H1 (cell line): ENCODE data around the gene CAMTA1. TPM values are rescaled to one million over a fixed set of nuclear protein-coding genes. Genes with fewer than 3 reads are reported as not detected.

Experiments used
- CTCF ChIA-PET: fragments of 300-600 bp; sonication (Branson Sonifier 250); formaldehyde crosslinking; loops from one replicate; lab custom pipeline; 2021; ENCODE audit not compliant: partially characterized antibody; lab: Charles Lee
- POLR2A ChIA-PET: fragments of 300-600 bp; sonication (Branson Sonifier 250); formaldehyde crosslinking; loops from one replicate; lab custom pipeline; 2021; ENCODE audit warnings: inconsistent platforms; ENCODE audit not compliant: partially characterized antibody; lab: Charles Lee
- DNase-seq, 2 experiments: peaks; one replicate each; pipeline versions ENCODE4 v3.0.0 to v3.0.0-alpha.2; 2010 to 2022; ENCODE audit warnings: low spot score in 2 of 2, low read depth in 1 of 2, mixed read lengths in 1 of 2
- FAIRE-seq: peaks from 2 replicates; lab custom pipeline; 2011; peaks lifted over from hg19 to GRCh38; lab: Jason Lieb, UNC
- H2AFZ ChIP-seq: 2 replicates; pipeline ENCODE4 v1.8.1; 2012; ENCODE audit warnings: low read length, inconsistent platforms
- H2AK5ac ChIP-seq: 2 replicates; pipeline ENCODE4 v1.6.1; 2013; ENCODE audit warnings: low read depth, low read length
- H2BK120ac ChIP-seq: replicated peaks from 2 replicates; pipeline ENCODE3; 2013; ENCODE audit warnings: low read depth, low read length, inconsistent platforms
- H2BK12ac ChIP-seq: 2 replicates; pipeline ENCODE4 v1.6.1; 2013; ENCODE audit warnings: low read depth, low read length
- H2BK15ac ChIP-seq: 2 replicates; pipeline ENCODE4 v1.6.1; 2013; ENCODE audit warnings: low read length
- H2BK20ac ChIP-seq: 2 replicates; pipeline ENCODE4 v1.6.1; 2013; ENCODE audit warnings: low read length
- H2BK5ac ChIP-seq: 2 replicates; pipeline ENCODE4 v1.6.1; 2013; ENCODE audit warnings: low read depth, low read length
- H3K14ac ChIP-seq: 2 replicates; pipeline ENCODE4 v1.6.1; 2013; ENCODE audit warnings: inconsistent platforms; ENCODE audit not compliant: insufficient read length
- H3K18ac ChIP-seq: 2 replicates; pipeline ENCODE4 v1.6.1; 2013; ENCODE audit warnings: low read length; ENCODE audit errors: extremely low read depth
- H3K23ac ChIP-seq: 2 replicates; pipeline ENCODE4 v1.6.1; 2013; ENCODE audit warnings: inconsistent platforms; ENCODE audit not compliant: insufficient read length
- H3K23me2 ChIP-seq: 2 replicates; pipeline ENCODE4 v1.6.1; 2013; ENCODE audit warnings: low read depth, low read length
- H3K27ac ChIP-seq: 2 replicates; pipeline ENCODE4 v1.6.1; 2011; ENCODE audit warnings: low read depth, low read length, inconsistent platforms
- H3K27me3 ChIP-seq, 4 experiments: replicated peaks in 1 of 4; 1 replicate in 1 of 4; 2 replicates in 3 of 4; pipeline versions ENCODE4 v1.6.1 to v1.8.1; 2011 to 2013; ENCODE audit warnings: low read length in 3 of 4, mild to moderate bottlenecking in 3 of 4, inconsistent platforms in 2 of 4, mixed read lengths in 2 of 4, moderate library complexity in 1 of 4; ENCODE audit not compliant: control insufficient read depth in 3 of 4, insufficient read depth in 3 of 4; ENCODE audit errors: extremely low read depth in 1 of 4
- H3K36me3 ChIP-seq, 4 experiments: 2 replicates each; pipeline versions ENCODE4 v1.6.1 to v1.8.1; 2011 to 2013; ENCODE audit warnings: mild to moderate bottlenecking in 4 of 4, low read length in 3 of 4, moderate library complexity in 2 of 4, control low read depth in 1 of 4, inconsistent platforms in 1 of 4; ENCODE audit not compliant: insufficient read depth in 4 of 4, control insufficient read depth in 2 of 4
- H3K4ac ChIP-seq: replicated peaks from 2 replicates; pipeline ENCODE3; 2013; ENCODE audit warnings: low read length, low read depth, mixed read lengths, inconsistent platforms; ENCODE audit not compliant: insufficient read length
- H3K4me1 ChIP-seq, 4 experiments: replicated peaks in 1 of 4; 1 replicate in 1 of 4; 2 replicates in 3 of 4; pipeline versions ENCODE4 v1.6.1 to v1.8.1; 2011 to 2013; ENCODE audit warnings: low read length in 3 of 4, inconsistent platforms in 2 of 4, mixed read lengths in 1 of 4; ENCODE audit not compliant: insufficient read depth in 4 of 4, control insufficient read depth in 3 of 4
- H3K4me2 ChIP-seq, 2 experiments: 2 replicates each; pipeline versions ENCODE4 v1.6.1 to v1.8.1; 2011 to 2013; ENCODE audit warnings: low read depth in 2 of 2, low read length in 2 of 2, control low read depth in 1 of 2, inconsistent platforms in 1 of 2, mild to moderate bottlenecking in 1 of 2; ENCODE audit not compliant: insufficient read depth in 1 of 2
- H3K4me3 ChIP-seq, 4 experiments: fragments of 200-600, 300-600 bp in 1 of 4; sonication (generic), shearing (Covaris generic), sonication (Bioruptor Twin) in 1 of 4; 2 replicates each; pipeline versions ENCODE4 v1.5.1 to v1.8.1; 2011 to 2016; ENCODE audit warnings: low read length in 4 of 4, low read depth in 3 of 4, control low read depth in 2 of 4, inconsistent platforms in 2 of 4, mild to moderate bottlenecking in 2 of 4, mixed read lengths in 1 of 4, moderate library complexity in 1 of 4; ENCODE audit not compliant: insufficient read depth in 2 of 4; ENCODE audit errors: extremely low read depth in 1 of 4
- H3K56ac ChIP-seq: replicated peaks from 2 replicates; pipeline ENCODE3; 2013; ENCODE audit warnings: low read depth, mild to moderate bottlenecking, mixed read lengths, low read length, inconsistent platforms; ENCODE audit not compliant: insufficient read length
- H3K79me1 ChIP-seq: 2 replicates; pipeline ENCODE4 v1.6.1; 2013; ENCODE audit warnings: low read depth, low read length, control low read depth
- H3K79me2 ChIP-seq, 2 experiments: 2 replicates each; pipeline versions ENCODE4 v1.6.1 to v1.8.1; 2012 to 2013; ENCODE audit warnings: low read length in 2 of 2, mild to moderate bottlenecking in 2 of 2, inconsistent platforms in 1 of 2; ENCODE audit not compliant: insufficient read depth in 2 of 2, control insufficient read depth in 1 of 2
- H3K9ac ChIP-seq, 4 experiments: replicated peaks in 1 of 4; 1 replicate in 1 of 4; 2 replicates in 3 of 4; pipeline versions ENCODE4 v1.6.1 to v1.8.1; 2011 to 2013; ENCODE audit warnings: low read depth in 3 of 4, low read length in 3 of 4, control low read depth in 2 of 4, mild to moderate bottlenecking in 2 of 4, moderate library complexity in 2 of 4, inconsistent platforms in 1 of 4; ENCODE audit errors: extremely low read depth in 1 of 4
- H3K9me3 ChIP-seq, 2 experiments: 2 replicates each; pipeline versions ENCODE4 v1.6.1 to v1.8.1; 2012 to 2013; ENCODE audit warnings: mild to moderate bottlenecking in 2 of 2, moderate library complexity in 2 of 2, control low read depth in 1 of 2, inconsistent platforms in 1 of 2, low read depth in 1 of 2, low read length in 1 of 2, mixed read lengths in 1 of 2; ENCODE audit not compliant: insufficient read depth in 2 of 2
- H4K20me1 ChIP-seq, 2 experiments: replicated peaks in 1 of 2; 2 replicates each; pipeline versions ENCODE3 to v1.8.1; 2011 to 2013; ENCODE audit warnings: inconsistent platforms in 2 of 2, low read length in 2 of 2, mild to moderate bottlenecking in 1 of 2; ENCODE audit not compliant: insufficient read depth in 2 of 2, control insufficient read depth in 1 of 2
- H4K5ac ChIP-seq: 2 replicates; pipeline ENCODE4 v1.6.1; 2013; ENCODE audit warnings: low read length, low read depth, mixed read lengths, inconsistent platforms; ENCODE audit not compliant: insufficient read length
- H4K8ac ChIP-seq: 2 replicates; pipeline ENCODE4 v1.8.0; 2013; ENCODE audit warnings: mild to moderate bottlenecking, moderate library complexity, low read length, inconsistent platforms; ENCODE audit not compliant: insufficient read depth; ENCODE audit errors: extremely low read depth
- H4K91ac ChIP-seq: replicated peaks from 2 replicates; pipeline ENCODE3; 2013; ENCODE audit warnings: low read length, mixed read lengths, inconsistent platforms; ENCODE audit not compliant: insufficient read length
- ATF3 ChIP-seq: IDR thresholded peaks from 2 replicates; pipeline ENCODE4 v1.6.1; 2011; ENCODE audit warnings: low read depth, mild to moderate bottlenecking, low read length; ENCODE audit not compliant: insufficient read depth
- BCL11A ChIP-seq, 2 experiments: IDR thresholded peaks; one replicate each; pipeline ENCODE4 v1.6.1; 2011; ENCODE audit warnings: low read depth in 2 of 2, low read length in 2 of 2, mild to moderate bottlenecking in 2 of 2
- BRCA1 ChIP-seq: IDR thresholded peaks from 2 replicates; pipeline ENCODE4 v1.6.1; 2012; ENCODE audit warnings: low read depth, low read length, improper control_type of control experiment
- CHD1 ChIP-seq: IDR thresholded peaks from 2 replicates; pipeline ENCODE4 v1.6.1; 2012; ENCODE audit warnings: low read depth, low read length, improper control_type of control experiment
- CREB1 ChIP-seq: IDR thresholded peaks from 2 replicates; pipeline ENCODE4 v1.6.1; 2012; ENCODE audit warnings: inconsistent platforms
- FOSL1 ChIP-seq: IDR thresholded peaks from 2 replicates; pipeline ENCODE4 v1.6.1; 2011; ENCODE audit warnings: mild to moderate bottlenecking, low read depth, low read length, moderate library complexity; ENCODE audit not compliant: insufficient read depth
- JUND ChIP-seq: IDR thresholded peaks from 2 replicates; pipeline ENCODE4 v1.6.1; 2011; ENCODE audit warnings: mild to moderate bottlenecking, improper control_type of control experiment, low read length
- KDM5A ChIP-seq: fragments of 200-600 bp; IDR thresholded peaks from 2 replicates; pipeline ENCODE4 v1.7.1; 2012; ENCODE audit warnings: mild to moderate bottlenecking, low read length, inconsistent platforms, mixed read lengths
- NRF1 ChIP-seq: IDR thresholded peaks from 2 replicates; pipeline ENCODE4 v1.6.1; 2011; ENCODE audit warnings: mild to moderate bottlenecking, low read depth, low read length, improper control_type of control experiment
- PHF8 ChIP-seq: fragments of 200-600 bp; sonication (generic); conservative IDR thresholded peaks from 2 replicates; pipeline ENCODE4 v1.7.1; 2012; ENCODE audit warnings: low read depth, mild to moderate bottlenecking, inconsistent platforms, low read length, moderate library complexity
- RXRA ChIP-seq: IDR thresholded peaks from 2 replicates; pipeline ENCODE4 v1.6.1; 2011; ENCODE audit warnings: low read depth, mild to moderate bottlenecking, low read length, moderate library complexity; ENCODE audit not compliant: insufficient read depth
- SIRT6 ChIP-seq: IDR thresholded peaks from one replicate; pipeline ENCODE4 v1.7.1; 2012; ENCODE audit warnings: low read length, inconsistent platforms
- SP4 ChIP-seq: IDR thresholded peaks from 2 replicates; pipeline ENCODE4 v1.6.1; 2012; ENCODE audit warnings: low read length, inconsistent platforms
- SUZ12 ChIP-seq: fragments of 200-600 bp; sonication (generic); IDR thresholded peaks from 2 replicates; pipeline ENCODE4 v1.6.1; 2012; ENCODE audit warnings: mild to moderate bottlenecking, inconsistent platforms, low read length, moderate library complexity, mixed read lengths
- TAF1 ChIP-seq: IDR thresholded peaks from 2 replicates; pipeline ENCODE4 v1.6.1; 2011; ENCODE audit warnings: mild to moderate bottlenecking, low read depth, low read length
- TEAD4 ChIP-seq: IDR thresholded peaks from 2 replicates; pipeline ENCODE4 v1.6.1; 2012; ENCODE audit warnings: low read depth, low read length, inconsistent platforms, mixed read lengths
- WGBS, 2 experiments: shearing (Covaris generic) in 1 of 2; methylation state at CpG; one replicate each; pipeline versions ENCODE4 v1.1.6 to v1.1.7; 2013 to 2015; ENCODE audit warnings: low lambda C conversion rate in 2 of 2, mixed read lengths in 2 of 2, inconsistent platforms in 1 of 2, low coverage in 1 of 2, missing lambda C conversion rate in 1 of 2; ENCODE audit not compliant: insufficient replicate concordance in 2 of 2, insufficient coverage in 1 of 2, insufficient read length in 1 of 2; ENCODE audit errors: extremely low coverage in 1 of 2, missing lambda C conversion rate in 1 of 2; 5-methylcytosine and 5-hydroxymethylcytosine counted together
- polyA plus RNA-seq, 7 experiments: library from polyadenylated mRNA; depleted of rRNA in 3 of 7; stranded (reverse) in 5 of 7; unstranded in 2 of 7; fragments of >200 nt in 5 of 7; fragments of 200-250 nt in 2 of 7; gene quantifications; 1 replicate in 5 of 7; 2 replicates in 1 of 7; 4 replicates in 1 of 7; pipeline versions ENCODE4 v1.2.1 to v1.2.3, GENCODE V29; 2011 to 2013; ENCODE audit warnings: missing spikeins in 2 of 7, mixed read lengths in 2 of 7
- total RNA-seq: library from RNA; stranded (reverse); fragmentation: NEBNext Ultra II Directional; extraction: Animal tissue kit (Norgen Biotek cat#: 25700); gene quantifications from 2 replicates; pipeline ENCODE4 v1.2.1, GENCODE V29; 2021

The CAMTA1 gene
- total and polyA plus RNA-seq, 2 of the 8 experiments (the other 6 are each of a cell fraction or from before 2014, with no cell fraction given) = 65.0 to 119 TPM

DNA sequence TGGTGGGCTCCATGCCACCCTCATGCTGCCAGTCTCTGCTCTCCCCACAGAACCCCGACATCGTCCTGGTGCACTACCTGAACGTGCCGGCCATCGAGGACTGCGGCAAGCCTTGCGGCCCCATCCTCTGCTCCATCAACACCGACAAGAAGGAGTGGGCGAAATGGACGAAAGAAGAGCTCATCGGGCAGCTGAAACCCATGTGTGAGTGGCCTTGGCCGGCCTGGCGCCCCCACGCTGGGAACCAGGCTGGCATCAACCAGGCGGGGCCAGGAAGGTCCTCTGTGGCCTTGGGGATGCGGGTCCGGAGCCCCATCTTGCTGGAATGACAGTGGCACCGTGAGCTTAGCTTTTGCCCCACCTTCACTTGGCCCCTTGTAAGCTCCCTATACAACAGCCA lies 855.1 kb downstream of the CAMTA1 start:
- H3K18ac ChIP-seq = no peak overlapping the region
- no peak overlapping the region for H3K23ac ChIP-seq
- no peak overlapping the region for H3K4ac ChIP-seq
- H2BK5ac ChIP-seq = no peak overlapping the region
- H4K8ac ChIP-seq = no peak overlapping the region
- no peak overlapping the region for H3K56ac ChIP-seq
- no peak overlapping the region for H2BK15ac ChIP-seq
- DNase-seq = no peak
- no peaks in the 10 kb centered on the region for H3K79me2 ChIP-seq
- H4K5ac ChIP-seq = no peak overlapping the region
- no peak overlapping the region for H3K27ac ChIP-seq
- no peak overlapping the region for H3K9ac ChIP-seq
- H2BK20ac ChIP-seq = no peak overlapping the region
- H3K14ac ChIP-seq = no peak overlapping the region
- ChIA-PET CTCF (interaction anchor here (1.2 to 5.3 kb wide), 9 partner anchors 11 to 940 kb away, joined by 3 to 36 read pairs (median 4); no protein-coding TSS in a partner anchor), POLR2A (no interaction called here)
- H3K4me3 ChIP-seq = no peak overlapping the region
- H3K23me2 ChIP-seq = no peaks in the 10 kb centered on the region
- 92% methylated on average over 18 of the region's 18 CpGs; no CpG with 5 or more reads in 1 of the 2 experiments for WGBS, 2 experiments
- H4K91ac ChIP-seq = no peak overlapping the region
- H2BK12ac ChIP-seq = no peak overlapping the region
- FAIRE-seq = no peak
- no peaks in the 10 kb centered on the region for H3K27me3 ChIP-seq
- H3K4me2 ChIP-seq = no peak overlapping the region
- H2BK120ac ChIP-seq = no peak overlapping the region
- H3K79me1 ChIP-seq = no peaks in the 10 kb centered on the region
- no peaks in the 10 kb centered on the region for H4K20me1 ChIP-seq
- no peaks in the 10 kb centered on the region for H3K4me1 ChIP-seq
- no peaks in the 10 kb centered on the region for H3K36me3 ChIP-seq
- no peak overlapping the region for H2AK5ac ChIP-seq
- H2AFZ ChIP-seq = no peak overlapping the region
- H3K9me3 ChIP-seq = 0 out of 4 replicates have a peak, but pooled peaks cover 0 to 3% of the 10 kb centered on the region in 2 experiments
- no peak for TF ChIP-seq KDM5A
- TF ChIP-seq BRCA1 = no peak
- no peak for TF ChIP-seq TEAD4
- TF ChIP-seq CREB1 = no peak
- TF ChIP-seq CHD1 = no peak
- TF ChIP-seq SP4 = no peak
- no peak for TF ChIP-seq SIRT6
- no peak for TF ChIP-seq FOSL1
- TF ChIP-seq ATF3 = no peak
- TF ChIP-seq RXRA = no peak
- no peak for TF ChIP-seq PHF8
- no peak for TF ChIP-seq NRF1
- TF ChIP-seq SUZ12 = no peak
- TF ChIP-seq TAF1 = no peak
- TF ChIP-seq JUND = no peak
- TF ChIP-seq BCL11A (IDR thresholded peaks at IDR 0.05; ENCODE audit: low read depth in 2 of 2, low read length in 2 of 2) = no peak
